CD14-positive monocyte (primary cell): ENCODE results near the gene BAHCC1. TPM values are rescaled to one million over a fixed set of nuclear protein-coding genes. Genes with fewer than 3 reads are reported as not detected.

ENCODE experiments used
- DNase-seq, 3 donors: peaks; one replicate each; pipeline ENCODE4 v3.0.0-alpha.2; 2011 to 2022
- H2AFZ ChIP-seq: 2 replicates; pipeline ENCODE4 v1.6.0; 2012; ENCODE audit warnings: mild to moderate bottlenecking, low read depth, low read length, inconsistent platforms; ENCODE audit not compliant: insufficient read depth, poor library complexity, severe bottlenecking
- H3K27ac ChIP-seq, 2 donors: 1 replicate in 1 of 2; 2 replicates in 1 of 2; pipeline ENCODE4 v1.5.1; 2012 to 2013; ENCODE audit warnings: low read length in 2 of 2, control low read depth in 1 of 2, inconsistent platforms in 1 of 2, low read depth in 1 of 2, mild to moderate bottlenecking in 1 of 2
- H3K27me3 ChIP-seq, 2 donors: one replicate each; pipeline versions ENCODE4 v1.6.0 to v1.6.1; 2011 to 2013; ENCODE audit warnings: low read length in 2 of 2; ENCODE audit not compliant: control insufficient read depth in 2 of 2, insufficient read depth in 2 of 2
- H3K36me3 ChIP-seq, 2 donors: replicated peaks in 1 of 2; 1 replicate in 1 of 2; 2 replicates in 1 of 2; pipeline versions ENCODE4 v1.5.1 to v1.6.1; 2012 to 2013; ENCODE audit warnings: low read length in 2 of 2, control low read depth in 1 of 2, inconsistent platforms in 1 of 2, mild to moderate bottlenecking in 1 of 2; ENCODE audit not compliant: insufficient read depth in 2 of 2, control insufficient read depth in 1 of 2
- H3K4me1 ChIP-seq, 2 donors: 1 replicate in 1 of 2; 2 replicates in 1 of 2; pipeline versions ENCODE4 v1.5.1 to v1.6.1; 2012 to 2013; ENCODE audit warnings: low read length in 2 of 2, control low read depth in 1 of 2, inconsistent platforms in 1 of 2, mild to moderate bottlenecking in 1 of 2, moderate library complexity in 1 of 2; ENCODE audit not compliant: insufficient read depth in 2 of 2, control insufficient read depth in 1 of 2
- H3K4me2 ChIP-seq: replicated peaks from 2 replicates; pipeline ENCODE3; 2012; ENCODE audit warnings: low read length, moderate library complexity, mild to moderate bottlenecking; ENCODE audit not compliant: poor library complexity, severe bottlenecking; ENCODE audit errors: extremely low read depth
- H3K4me3 ChIP-seq, 3 experiments: fragments of 200-600 bp in 1 of 3; sonication (generic) in 1 of 3; replicated peaks in 1 of 3; 1 replicate in 2 of 3; 2 replicates in 1 of 3; pipeline ENCODE4 v1.5.1; 2011 to 2013; ENCODE audit warnings: low read length in 3 of 3, mild to moderate bottlenecking in 3 of 3, control low read depth in 2 of 3, low read depth in 2 of 3, inconsistent platforms in 1 of 3, moderate library complexity in 1 of 3
- H3K79me2 ChIP-seq: 2 replicates; pipeline ENCODE4 v1.6.0; 2012; ENCODE audit warnings: mild to moderate bottlenecking, control low read depth, inconsistent platforms, low read length, moderate library complexity; ENCODE audit not compliant: insufficient read depth
- H3K9ac ChIP-seq: 2 replicates; pipeline ENCODE4 v1.6.0; 2017; ENCODE audit warnings: low read length, mild to moderate bottlenecking; ENCODE audit not compliant: insufficient read depth, poor library complexity, severe bottlenecking
- H3K9me3 ChIP-seq, 2 donors: replicated peaks in 1 of 2; 1 replicate in 1 of 2; 2 replicates in 1 of 2; pipeline versions ENCODE4 v1.5.1 to v1.6.1; 2012 to 2013; ENCODE audit warnings: low read length in 2 of 2, control low read depth in 1 of 2; ENCODE audit not compliant: control insufficient read depth in 1 of 2, insufficient read depth in 1 of 2
- H4K20me1 ChIP-seq: 2 replicates; pipeline ENCODE4 v1.6.0; 2012; ENCODE audit warnings: mild to moderate bottlenecking, low read length, control low read depth, moderate library complexity; ENCODE audit not compliant: insufficient read depth
- H3K27ac Mint-ChIP-seq, 7 donors: one replicate each; pipeline ENCODE4 v1.8.0; 2020; ENCODE audit warnings: mild to moderate bottlenecking in 7 of 7, mixed read lengths in 7 of 7, moderate library complexity in 6 of 7, inconsistent platforms in 2 of 7
- H3K27me3 Mint-ChIP-seq, 3 donors: one replicate each; pipeline ENCODE4 v1.8.0; 2021 to 2022; ENCODE audit warnings: low read depth in 3 of 3, mild to moderate bottlenecking in 3 of 3, mixed read lengths in 3 of 3, moderate library complexity in 3 of 3, inconsistent platforms in 1 of 3
- H3K36me3 Mint-ChIP-seq, 2 donors: one replicate each; pipeline ENCODE4 v1.8.0; 2020; ENCODE audit warnings: mixed read lengths in 2 of 2, inconsistent platforms in 1 of 2, mild to moderate bottlenecking in 1 of 2
- H3K4me1 Mint-ChIP-seq: one replicate; pipeline ENCODE4 v1.8.0; 2020; ENCODE audit warnings: mild to moderate bottlenecking, mixed read lengths
- H3K4me3 Mint-ChIP-seq, 2 donors: one replicate each; pipeline ENCODE4 v1.8.0; 2020; ENCODE audit warnings: mild to moderate bottlenecking in 2 of 2, mixed read lengths in 2 of 2, moderate library complexity in 1 of 2
- H3K9me3 Mint-ChIP-seq, 7 donors: one replicate each; pipeline ENCODE4 v1.8.0; 2020 to 2022; ENCODE audit warnings: mixed read lengths in 7 of 7, mild to moderate bottlenecking in 6 of 7, moderate library complexity in 6 of 7, inconsistent platforms in 2 of 7
- WGBS: methylation state at CpG from one replicate; pipeline ENCODE4 v1.1.5; 2013; ENCODE audit warnings: missing lambda C conversion rate; ENCODE audit not compliant: insufficient coverage; 5-methylcytosine and 5-hydroxymethylcytosine counted together
- intact Hi-C, 2 donors: fragments of 100-400 bp; cut with micrococcal nuclease; formaldehyde crosslinking; loops; one replicate each; pipeline versions ENCODE4 v1.15.0 to v1.15.1; 2023
- polyA plus RNA-seq, 3 donors: library from polyadenylated mRNA; depleted of rRNA in 1 of 3; unstranded in 2 of 3; stranded (reverse) in 1 of 3; fragments of 300-500 nt in 2 of 3; fragments of >200 nt in 1 of 3; fragmentation: Illumina TruSeq in 2 of 3; gene quantifications; 1 replicate in 2 of 3; 2 replicates in 1 of 3; pipeline ENCODE4 v1.2.3, GENCODE V29; 2012 to 2021
- TF ChIP-seq, protein P1 (sequence below): fragments of 200-600 bp; IDR thresholded peaks from one replicate; pipeline ENCODE4 v1.8.0; 2022; ENCODE audit warnings: antibody characterized with exemption, mild to moderate bottlenecking

BAHCC1 gene
- polyA plus RNA-seq, 3 donors, result 0.11 to 8.8 (median 0.27) TPM

DNA sequence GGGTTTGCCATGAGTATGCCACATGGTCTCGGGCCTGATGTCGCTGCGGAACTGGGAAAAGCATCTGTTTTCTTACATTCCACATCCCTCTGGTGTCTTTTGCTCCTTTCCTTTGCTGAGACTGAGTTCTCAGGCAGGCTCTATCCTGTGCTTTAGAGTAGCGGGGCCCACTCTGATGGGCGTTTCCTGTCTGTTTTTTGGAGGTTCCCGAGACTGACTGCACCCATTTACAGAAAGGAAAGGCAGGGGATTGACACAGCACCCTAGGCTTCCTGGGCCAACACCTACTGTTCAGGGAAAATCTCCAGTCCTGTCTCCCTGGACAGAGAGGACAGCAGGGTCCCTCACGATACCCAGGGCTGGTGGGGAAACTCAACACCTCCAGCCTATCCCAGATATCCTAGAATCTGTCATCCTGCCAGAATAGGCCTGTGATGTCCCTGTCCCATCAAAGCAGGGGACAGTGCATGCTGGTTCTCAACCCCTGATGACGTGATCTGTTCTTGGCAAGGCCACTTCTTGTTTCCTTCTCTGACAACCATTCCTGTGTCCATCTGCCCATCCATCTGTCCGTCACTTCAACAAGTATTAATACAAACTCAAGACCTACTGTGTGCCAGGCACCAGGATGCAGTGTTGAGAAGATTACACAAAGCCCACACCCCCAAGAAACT is 75.2 kb downstream of the BAHCC1 start:
- Histone ChIP-seq H3K9ac (no peak overlapping the region), H3K36me3 (no peaks in the 10 kb centered on the region), H3K4me1 (peaks cover 4 to 5% of the 10 kb centered on the region in 2 donors), H3K79me2 (no peaks in the 10 kb centered on the region), H3K9me3 (peaks cover 0 to 3% of the 10 kb centered on the region in 2 donors), H3K4me2 (no peak overlapping the region), H3K27ac (no peak overlapping the region), H3K4me3 (no peak overlapping the region), H3K27me3 (no peaks in the 10 kb centered on the region), H2AFZ (no peak overlapping the region), H4K20me1 (no peaks in the 10 kb centered on the region)
- H3K9me3 Mint-ChIP-seq, result peaks cover 2 to 6% (median 4%) of the 10 kb centered on the region in 7 donors
- peak overlapping the region in 2 of 7 donors; percentile 32 to 72 for H3K27ac Mint-ChIP-seq
- WGBS, result 83% methylated on average over 9 of the region's 9 CpGs
- TF ChIP-seq, protein P1, sequence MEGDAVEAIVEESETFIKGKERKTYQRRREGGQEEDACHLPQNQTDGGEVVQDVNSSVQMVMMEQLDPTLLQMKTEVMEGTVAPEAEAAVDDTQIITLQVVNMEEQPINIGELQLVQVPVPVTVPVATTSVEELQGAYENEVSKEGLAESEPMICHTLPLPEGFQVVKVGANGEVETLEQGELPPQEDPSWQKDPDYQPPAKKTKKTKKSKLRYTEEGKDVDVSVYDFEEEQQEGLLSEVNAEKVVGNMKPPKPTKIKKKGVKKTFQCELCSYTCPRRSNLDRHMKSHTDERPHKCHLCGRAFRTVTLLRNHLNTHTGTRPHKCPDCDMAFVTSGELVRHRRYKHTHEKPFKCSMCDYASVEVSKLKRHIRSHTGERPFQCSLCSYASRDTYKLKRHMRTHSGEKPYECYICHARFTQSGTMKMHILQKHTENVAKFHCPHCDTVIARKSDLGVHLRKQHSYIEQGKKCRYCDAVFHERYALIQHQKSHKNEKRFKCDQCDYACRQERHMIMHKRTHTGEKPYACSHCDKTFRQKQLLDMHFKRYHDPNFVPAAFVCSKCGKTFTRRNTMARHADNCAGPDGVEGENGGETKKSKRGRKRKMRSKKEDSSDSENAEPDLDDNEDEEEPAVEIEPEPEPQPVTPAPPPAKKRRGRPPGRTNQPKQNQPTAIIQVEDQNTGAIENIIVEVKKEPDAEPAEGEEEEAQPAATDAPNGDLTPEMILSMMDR, result no peak
- peaks cover 3% of the 10 kb centered on the region for H3K4me1 Mint-ChIP-seq
- intact Hi-C loops, result loop anchor here in 1 of 2 donors (5.0 kb wide), 1 partner anchor 63 kb away; no protein-coding TSS in a partner anchor
- H3K4me3 Mint-ChIP-seq, result no peak overlapping the region
- DNase-seq, result no peak
- peaks cover 3 to 9% (median 4%) of the 10 kb centered on the region in 3 donors for H3K27me3 Mint-ChIP-seq
- peaks cover 2 to 16% of the 10 kb centered on the region in 2 donors for H3K36me3 Mint-ChIP-seq

DNA sequence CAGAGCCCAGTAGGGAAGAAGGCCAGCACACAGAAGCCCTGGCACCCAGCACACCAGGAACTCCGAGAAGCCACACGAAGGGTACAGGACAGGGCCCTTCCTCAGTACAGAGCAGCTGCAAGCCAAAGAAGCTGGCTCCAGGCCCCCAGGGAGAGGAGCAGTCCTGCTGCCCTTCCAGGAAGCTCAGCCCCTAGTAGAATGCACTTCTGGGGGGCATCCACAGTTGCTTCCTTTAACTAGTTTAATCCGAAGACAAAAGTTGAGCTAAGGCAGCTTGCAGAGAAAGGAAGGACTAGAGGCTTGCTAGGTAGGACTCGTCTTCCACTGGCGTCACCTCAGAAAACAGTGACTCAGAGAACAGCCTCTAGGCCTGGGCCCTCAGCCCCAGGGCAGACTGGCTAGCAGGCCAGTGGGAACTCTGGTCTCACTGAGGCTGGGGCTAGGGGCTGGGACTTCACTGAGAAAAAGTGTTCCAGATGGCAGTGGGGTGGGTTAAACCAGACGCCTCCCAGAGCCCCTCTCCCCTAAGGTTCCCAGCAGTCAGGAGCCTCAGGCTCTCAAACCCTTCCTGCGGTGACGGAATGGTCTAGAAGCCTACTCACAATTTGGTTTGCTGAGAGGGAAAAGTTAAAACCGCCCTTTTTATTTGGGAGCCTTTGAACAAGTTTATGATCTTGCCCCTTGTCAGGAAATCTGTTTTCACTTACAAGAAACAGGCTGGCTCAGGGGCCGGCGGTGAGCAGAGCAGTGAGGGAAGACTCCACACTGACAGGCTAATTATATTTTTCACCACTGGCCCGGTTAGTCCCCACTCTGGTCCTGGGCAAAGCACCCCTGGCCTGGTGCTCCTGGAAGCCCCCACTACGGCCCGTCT is 75.9 kb downstream of the BAHCC1 start:
- Histone ChIP-seq H3K36me3 (no peaks in the 10 kb centered on the region), H4K20me1 (no peaks in the 10 kb centered on the region), H3K79me2 (no peaks in the 10 kb centered on the region), H3K9ac (no peak overlapping the region), H3K9me3 (peaks cover 0 to 3% of the 10 kb centered on the region in 2 donors), H3K4me3 (no peak overlapping the region), H3K27me3 (no peaks in the 10 kb centered on the region), H2AFZ (no peak overlapping the region), H3K4me1 (peaks cover 4 to 5% of the 10 kb centered on the region in 2 donors), H3K27ac (no peak overlapping the region), H3K4me2 (no peak overlapping the region)
- Mint-ChIP-seq H3K36me3 (peaks cover 0 to 13% of the 10 kb centered on the region in 2 donors), H3K9me3 (peaks cover 2 to 6% (median 4%) of the 10 kb centered on the region in 7 donors), H3K27ac (peak overlapping the region in 1 of 7 donors; percentile 32), H3K27me3 (peaks cover 3 to 9% (median 4%) of the 10 kb centered on the region in 3 donors), H3K4me3 (no peak overlapping the region), H3K4me1 (peaks cover 3% of the 10 kb centered on the region)
- no peak for DNase-seq
- WGBS, result 64% methylated on average over 8 of the region's 14 CpGs
- TF ChIP-seq, protein P1, result no peak
- intact Hi-C loops, result loop anchor here in 1 of 2 donors (5.0 kb wide), 1 partner anchor 64 kb away; no protein-coding TSS in a partner anchor
